ENCODE data around the gene POGLUT3.

The POGLUT3 gene

DNA sequence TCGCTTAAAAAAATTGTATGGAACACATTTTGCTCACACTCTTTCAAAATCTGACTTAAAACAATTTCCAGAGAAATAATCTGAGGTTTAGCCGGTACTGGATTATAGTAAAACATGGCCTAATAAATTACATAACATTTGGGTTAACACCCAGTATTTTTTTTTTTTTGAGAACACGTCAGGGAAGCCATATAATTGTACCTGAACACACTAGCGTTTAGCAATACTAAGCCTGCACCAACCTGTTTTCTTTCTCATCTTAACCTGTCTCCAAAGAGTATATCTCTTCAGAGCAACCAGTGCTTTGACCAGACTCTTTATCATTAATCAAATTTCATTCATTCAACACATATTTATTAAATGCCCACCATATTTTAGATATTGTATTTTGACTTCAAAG lies 2.0 kb upstream of the POGLUT3 start:
- DNase-seq = no peak

DNA sequence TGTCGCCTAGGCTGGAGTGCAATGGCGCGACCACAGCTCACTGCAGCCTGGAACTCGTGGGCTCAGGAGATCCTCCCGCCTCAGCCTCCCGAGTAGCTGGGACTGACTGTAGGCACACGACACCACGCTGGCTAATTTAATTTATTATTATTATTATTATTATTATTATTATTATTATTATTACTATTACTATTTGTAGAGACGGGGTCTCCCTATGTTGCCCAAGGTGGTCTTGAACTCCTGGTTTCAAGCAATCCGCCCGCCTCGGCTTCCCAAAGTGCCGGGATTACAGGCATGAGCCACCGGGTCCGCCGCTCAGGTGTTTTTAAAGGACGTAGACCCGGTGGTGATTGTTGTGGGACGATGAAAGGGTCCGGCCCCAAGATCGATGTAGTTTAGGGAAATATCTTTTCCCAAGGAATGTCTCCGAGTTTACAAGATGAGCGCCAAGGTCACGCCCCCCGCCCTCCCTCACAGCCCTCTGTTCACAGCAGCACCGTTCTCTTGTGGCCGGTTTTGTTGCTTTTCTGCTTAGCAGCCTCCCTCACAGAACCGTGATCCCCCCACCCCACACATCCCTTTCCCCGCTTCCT lies 728 bp upstream of the POGLUT3 start:
- DNase-seq = no peak

DNA sequence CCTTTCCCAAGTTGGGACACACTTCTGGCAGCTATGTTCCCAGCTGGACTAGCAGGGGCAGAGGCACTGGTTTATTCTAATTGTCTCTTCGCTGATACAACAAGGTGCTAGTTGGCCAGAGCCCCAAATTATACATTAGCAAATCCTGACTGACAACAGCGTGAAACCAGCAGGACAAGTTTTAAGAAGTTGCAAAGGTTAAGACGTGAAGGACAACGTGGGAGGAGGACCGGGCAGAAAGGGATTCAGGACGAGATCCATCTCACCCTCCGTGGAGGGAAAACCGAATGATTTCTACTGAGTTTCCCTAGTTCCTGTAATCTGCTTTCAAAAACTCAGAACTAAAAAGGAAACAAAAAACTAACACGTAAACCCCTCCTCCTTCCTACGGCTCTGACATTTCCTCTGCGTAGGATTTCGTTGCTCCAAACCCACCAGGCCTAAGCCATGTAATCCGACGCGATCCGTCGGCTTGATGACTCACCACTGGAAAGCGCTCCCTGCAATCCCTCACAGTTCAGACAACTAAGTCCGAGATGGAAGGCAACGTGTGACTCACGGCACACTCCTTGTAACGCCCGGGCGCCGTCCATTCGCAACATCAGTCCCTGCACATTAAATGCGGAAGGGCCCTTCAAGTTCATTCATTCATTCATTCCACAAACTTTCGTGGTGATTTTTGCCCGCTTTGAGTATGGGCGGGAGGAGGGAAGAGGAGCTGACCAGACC lies 703 bp downstream of the POGLUT3 start:
- DNase-seq = peak; percentile 91

DNA sequence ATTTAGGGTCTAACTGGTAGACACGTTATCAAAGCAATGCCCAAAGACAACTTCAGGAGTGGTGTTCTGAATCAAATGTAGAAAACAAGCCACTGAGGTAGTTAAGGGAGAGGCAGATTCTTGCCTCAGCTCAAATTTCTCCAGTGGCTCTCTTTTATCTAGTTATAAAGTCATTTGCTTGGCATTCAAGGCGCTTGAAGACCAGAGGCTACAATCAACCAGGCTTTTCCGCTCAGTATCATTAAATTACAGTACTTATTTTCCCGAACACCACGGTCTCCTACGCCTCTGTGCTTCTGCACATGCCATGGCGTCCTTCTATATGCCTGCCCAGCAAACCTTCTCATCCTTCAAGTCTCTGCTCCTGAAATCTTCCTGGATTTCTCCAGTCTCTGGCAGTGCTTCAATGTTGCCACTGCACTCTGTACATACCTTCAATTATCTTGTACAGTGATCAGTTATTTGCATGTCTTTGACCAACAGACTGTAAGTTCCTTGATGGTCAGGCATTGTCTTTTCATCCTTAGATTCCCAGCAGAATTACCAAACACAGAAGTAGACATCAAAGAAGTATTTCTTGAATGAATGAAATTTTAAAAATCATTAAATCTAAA lies 1.4 kb downstream of the POGLUT3 start:
- no peak for DNase-seq

DNA sequence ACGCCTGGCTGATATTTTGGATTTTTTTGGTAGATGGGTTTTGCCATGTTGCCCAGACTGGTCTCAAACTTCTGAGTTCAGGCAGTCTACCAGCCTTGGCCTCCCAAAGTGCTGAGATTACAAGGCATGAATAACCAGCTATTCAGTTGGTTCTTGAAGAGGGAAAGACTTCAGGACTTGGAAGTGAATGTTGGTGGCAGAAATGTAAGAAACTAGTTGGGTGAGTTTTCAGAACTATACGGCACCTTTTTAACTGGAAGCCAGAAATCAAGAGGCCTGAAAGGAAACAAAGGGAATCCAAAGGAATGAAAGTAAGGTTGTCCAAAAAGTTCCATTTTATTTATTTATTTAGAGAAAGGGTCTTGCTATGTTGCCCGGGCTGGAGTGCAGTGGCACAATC lies 2.9 kb downstream of the POGLUT3 start:
- no peak for DNase-seq

- DNase-seq = peak; percentile 55
Measured at GRCh38 chr11:108494182-108494581, 4.0 kb downstream of the POGLUT3 start.

- no peak for DNase-seq
Measured at GRCh38 chr11:108491936-108492335, 6.2 kb downstream of the POGLUT3 start.

DNA sequence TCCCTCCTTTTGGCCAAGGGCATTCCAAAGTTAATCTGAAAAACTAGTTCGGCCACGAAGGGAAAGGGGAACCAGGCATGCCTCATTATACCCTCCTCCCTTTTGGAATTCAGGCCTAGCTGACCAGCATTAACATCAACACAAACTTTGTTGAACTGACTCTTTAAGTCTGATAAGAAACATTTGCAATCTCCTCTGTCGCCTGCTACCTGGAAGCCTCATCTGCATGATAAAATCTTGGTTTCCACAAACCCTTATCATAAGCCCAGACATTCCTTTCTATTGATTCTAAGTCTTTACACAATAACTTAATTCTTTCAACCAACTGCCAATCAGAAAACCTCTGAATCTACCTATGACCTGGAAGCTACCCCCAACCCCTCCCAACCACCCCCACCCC lies 11.4 kb downstream of the POGLUT3 start:
- DNase-seq = no peak

DNA sequence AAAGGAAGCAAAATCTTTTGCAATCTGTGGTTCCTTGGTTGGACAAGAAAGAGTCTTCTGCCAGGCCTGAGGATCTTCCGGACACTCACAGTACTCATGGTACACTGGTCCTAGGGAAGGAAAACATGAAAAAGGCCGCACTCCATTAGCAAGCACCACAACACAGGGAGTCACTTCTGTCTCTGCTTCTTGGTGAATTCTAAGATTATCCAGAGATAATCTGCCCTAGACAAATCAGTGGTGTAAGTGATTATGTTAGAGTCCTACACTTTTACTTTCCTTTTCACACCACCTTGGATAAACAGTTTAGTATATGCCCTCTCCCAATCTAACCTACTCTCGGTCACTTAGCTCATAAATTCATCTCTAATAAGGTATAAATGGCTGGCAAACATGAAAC lies 11.9 kb downstream of the POGLUT3 start:
- DNase-seq = no peak

DNA sequence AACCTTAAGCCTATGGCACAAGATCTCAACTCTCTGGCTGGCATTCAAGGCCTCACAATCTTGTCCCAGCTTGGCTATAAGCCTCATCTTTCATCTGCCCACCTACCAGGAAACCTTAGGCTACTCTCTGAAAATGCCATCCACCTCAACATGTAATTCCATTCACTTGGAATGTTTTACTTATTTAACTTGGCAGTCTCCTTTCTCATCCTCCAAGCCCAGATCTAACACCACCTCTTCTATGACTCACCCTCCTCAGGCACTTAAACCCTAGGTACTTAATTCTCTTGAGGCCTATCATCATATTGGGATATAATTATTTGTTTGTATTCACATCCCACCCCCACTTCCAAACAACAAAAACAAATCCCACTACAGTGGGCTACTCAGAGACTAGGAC lies 15.0 kb downstream of the POGLUT3 start:
- no peak for DNase-seq

- no peak for DNase-seq
Measured at GRCh38 chr11:108474664-108475463, 23.3 kb downstream of the POGLUT3 start.

- no peak for DNase-seq
Measured at GRCh38 chr11:108472681-108473080, 25.5 kb downstream of the POGLUT3 start.

- no peak for DNase-seq
Measured at GRCh38 chr11:108468478-108468864, 29.7 kb downstream of the POGLUT3 start.

DNA sequence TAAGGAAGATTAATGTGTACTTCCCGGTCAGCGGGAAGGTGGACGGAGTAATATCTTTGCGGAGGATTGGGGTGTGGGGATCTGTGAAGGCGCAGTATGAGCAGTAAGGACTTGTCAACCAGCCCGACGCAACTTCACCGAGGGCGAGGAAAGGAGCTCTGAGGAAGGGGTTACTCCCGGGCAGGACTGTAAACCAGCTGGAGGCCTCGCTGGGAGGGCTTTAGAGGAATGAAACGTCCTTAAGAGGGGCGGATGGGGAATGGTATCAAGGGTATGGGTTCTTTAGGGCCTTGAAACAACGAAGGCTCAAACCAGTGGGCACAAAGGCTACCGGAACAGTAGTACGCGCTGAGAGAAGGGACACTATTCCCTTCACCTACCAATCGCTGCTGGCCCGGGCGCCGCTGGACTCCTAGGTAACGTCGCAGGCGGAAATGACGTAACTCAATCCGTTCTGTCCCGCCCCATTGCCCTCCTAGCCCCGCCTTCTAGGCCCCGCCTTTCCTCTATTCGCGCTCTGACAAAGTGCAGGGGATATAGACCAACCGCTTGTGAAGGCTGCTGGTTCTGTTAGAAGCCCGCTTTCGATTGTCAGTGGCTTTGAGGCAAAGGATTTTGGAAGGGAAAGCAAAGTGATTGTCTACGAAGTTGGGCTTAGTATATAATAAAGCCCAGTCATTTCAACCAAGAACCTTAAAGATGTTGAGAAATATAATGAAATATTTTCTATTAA lies 30.9 kb downstream of the POGLUT3 start, which contains the start of gene C11orf65:
TSS of gene C11orf65 (minus strand) at position 439 of the 733 bp plus-strand sequence. CDS start 5,970 bp downstream, outside the sequence.
- peak; percentile 96 for DNase-seq

- no peak for DNase-seq
Measured at GRCh38 chr11:108466405-108466804, 31.8 kb downstream of the POGLUT3 start.

- DNase-seq = no peak
Measured at GRCh38 chr11:108453207-108453835, 44.9 kb downstream of the POGLUT3 start.

All from NCI-H446 treated with DMSO at 0.1 percent for 48 hours (cell line).